Dermis microvascular lymphatic vessel endothelial cell (primary cell): ENCODE results near the gene PRICKLE4. TPM values are rescaled to one million over a fixed set of nuclear protein-coding genes. Genes with fewer than 3 reads are reported as not detected.
"Not testable (repeated sequence)": the region's sequence is repeated elsewhere in the genome, so short reads cannot be mapped to it uniquely, and the experiment has no call there.

ENCODE experiments used
- DNase-seq, 2 donors: peaks; one replicate each; pipeline versions ENCODE4 v3.0.0 to v3.0.0-alpha.2; 2010; ENCODE audit warnings: low read depth in 2 of 2
- total RNA-seq: library from RNA; depleted of rRNA; stranded (reverse); fragments of >200 nt; gene quantifications from 2 replicates; pipeline ENCODE4 v1.2.1, GENCODE V29; 2014

The PRICKLE4 gene
- total RNA-seq, 1 donor from 2014 or later = 6.4 TPM

GRCh38 chr6:41744236-41744787 is 36.3 kb upstream of the PRICKLE4 start:
- no peak for DNase-seq

- DNase-seq = no peak
Observed at GRCh38 chr6:41746107-41746506, 34.5 kb upstream of the PRICKLE4 start.

DNA sequence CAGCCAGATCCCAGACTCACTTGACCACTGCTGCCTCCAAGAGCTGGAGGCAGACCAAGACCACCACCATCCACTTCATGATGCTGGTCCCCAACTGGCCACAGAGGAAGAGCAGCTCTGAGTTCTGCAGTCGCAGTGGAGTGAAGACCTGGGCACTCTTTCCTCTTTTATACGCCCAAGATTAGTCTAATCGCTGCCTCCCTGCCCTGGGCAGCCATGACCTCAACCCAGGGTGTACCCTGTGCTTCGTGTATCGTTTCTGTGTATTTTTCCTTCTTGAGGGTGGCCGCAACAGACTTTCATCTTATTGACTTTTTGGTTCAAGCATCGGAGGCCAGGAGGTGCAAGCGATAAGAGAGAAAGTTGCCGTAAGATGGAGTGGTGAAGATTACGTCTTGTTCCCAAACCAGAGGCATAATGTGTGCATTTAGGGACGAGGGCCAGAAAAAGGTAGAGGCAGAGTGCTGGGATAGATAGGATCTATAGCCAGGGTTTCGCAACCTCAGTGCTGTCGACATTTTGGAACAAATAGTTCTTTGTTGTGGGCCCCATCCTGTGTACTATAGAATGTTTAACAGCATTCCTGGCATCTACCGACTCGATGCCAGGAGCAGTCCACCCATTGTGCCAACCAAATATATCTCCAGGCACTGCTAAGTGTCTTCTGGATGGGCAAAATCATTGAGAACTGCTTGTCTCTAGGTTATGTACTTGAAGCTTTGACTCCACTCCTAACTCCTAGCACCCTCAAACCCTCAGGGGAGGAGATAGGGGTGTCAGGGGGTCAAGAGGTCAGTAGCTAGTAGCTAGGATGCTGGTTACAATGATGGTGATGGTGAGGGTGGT is 33.1 kb upstream of the PRICKLE4 start, which contains the start of gene PGC:
TSS of gene PGC (minus strand) at position 142 of the 846 bp plus-strand sequence. CDS start at position 79, 63 bp downstream.
- no peak for DNase-seq

DNA sequence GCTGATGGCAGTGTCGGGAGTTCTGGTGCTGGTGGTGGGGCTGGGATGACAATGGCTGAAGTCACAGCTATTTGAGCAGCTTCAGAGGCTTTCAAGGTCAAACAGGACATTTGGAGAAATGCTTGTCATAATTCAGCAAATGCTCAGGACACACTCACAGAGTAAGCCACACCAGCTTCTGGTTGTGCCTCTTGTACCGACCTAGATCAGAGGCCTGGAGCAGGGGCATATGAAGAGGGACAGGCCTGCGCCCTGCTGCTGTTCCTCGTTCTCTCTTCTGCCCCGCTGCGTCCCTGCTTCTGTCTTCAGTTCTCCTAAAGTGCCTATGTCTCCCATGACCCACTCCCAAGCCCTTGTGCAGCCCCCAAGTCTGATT is 32.5 kb upstream of the PRICKLE4 start:
- no peak for DNase-seq

DNA sequence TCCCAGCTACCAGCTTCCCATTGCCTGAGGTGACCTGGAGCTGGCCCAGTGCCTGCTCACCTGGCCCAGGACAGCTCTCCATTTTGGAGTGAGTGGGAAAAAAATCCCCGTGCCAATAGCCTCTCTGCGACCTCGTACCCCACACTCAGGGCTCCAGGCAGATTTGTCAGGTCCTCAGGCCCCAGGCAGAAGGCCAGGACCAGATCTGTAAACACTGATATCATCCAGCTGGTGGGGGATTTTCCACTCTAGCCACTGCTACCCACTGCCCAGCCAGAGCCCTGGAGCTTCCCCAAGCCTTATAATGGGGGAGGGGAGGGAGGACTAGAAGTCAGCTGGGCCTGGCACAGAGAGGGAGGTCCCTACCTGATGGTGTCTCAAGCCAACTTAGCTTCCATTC is 32.0 kb upstream of the PRICKLE4 start:
- DNase-seq = no peak

GRCh38 chr6:41750374-41750773 is 30.2 kb upstream of the PRICKLE4 start:
- DNase-seq = no peak

DNA sequence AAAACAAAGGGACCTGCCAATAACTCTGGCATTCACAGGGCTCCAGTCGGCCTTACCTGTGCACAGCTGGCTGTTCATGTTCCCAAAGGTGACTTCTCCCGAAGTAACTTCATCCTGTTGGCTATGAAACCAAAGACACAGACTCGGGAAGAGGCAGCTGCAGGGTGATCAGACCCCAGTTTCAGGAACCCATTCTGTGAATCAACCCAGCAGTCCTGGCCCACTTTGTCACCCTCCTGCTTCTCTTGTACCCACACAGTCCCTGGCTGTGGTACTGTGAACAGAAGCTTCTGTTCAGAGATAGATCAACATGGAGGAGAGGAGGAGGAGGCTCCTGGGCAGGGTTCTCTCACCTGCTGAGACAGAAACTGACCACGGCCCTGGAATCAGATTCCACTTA is 24.7 kb upstream of the PRICKLE4 start:
- no peak for DNase-seq

GRCh38 chr6:41756354-41756753 is 24.2 kb upstream of the PRICKLE4 start:
- no peak for DNase-seq

GRCh38 chr6:41757271-41757670 is 23.3 kb upstream of the PRICKLE4 start:
- DNase-seq = no peak

DNA sequence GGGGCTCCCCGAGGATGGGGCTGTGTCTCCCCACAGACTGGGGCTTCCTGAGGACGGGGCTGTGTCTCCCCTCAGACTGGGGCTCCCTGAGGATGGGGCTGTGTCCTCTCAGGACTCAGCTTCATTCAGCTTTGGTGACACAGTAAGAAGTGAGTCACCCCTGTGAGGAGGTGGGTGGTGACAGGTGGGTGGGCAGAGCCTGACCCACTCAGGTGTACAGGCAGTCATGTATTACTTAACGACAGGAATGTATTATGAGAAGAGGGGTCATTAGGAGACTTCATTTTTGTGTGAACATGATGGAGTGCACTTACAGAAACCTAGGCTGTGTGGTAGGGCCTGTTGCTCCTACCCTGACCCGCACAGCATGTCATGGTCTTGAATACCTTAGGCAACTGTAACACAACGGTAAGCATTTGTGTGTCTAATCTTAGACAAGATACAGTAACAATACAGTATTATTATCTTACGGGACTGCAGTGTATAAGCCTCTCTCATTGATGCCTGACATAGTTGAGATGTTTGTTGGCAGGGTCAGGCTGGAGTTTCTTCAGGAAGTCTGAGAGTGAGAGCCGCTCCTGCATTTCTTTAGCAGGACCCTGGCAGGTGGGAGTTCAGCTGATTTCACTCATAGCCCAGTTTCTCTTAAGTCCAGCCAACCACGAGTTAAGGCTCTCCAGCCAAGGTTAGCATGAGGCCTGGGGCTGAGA is 22.5 kb upstream of the PRICKLE4 start:
- no peak for DNase-seq

DNA sequence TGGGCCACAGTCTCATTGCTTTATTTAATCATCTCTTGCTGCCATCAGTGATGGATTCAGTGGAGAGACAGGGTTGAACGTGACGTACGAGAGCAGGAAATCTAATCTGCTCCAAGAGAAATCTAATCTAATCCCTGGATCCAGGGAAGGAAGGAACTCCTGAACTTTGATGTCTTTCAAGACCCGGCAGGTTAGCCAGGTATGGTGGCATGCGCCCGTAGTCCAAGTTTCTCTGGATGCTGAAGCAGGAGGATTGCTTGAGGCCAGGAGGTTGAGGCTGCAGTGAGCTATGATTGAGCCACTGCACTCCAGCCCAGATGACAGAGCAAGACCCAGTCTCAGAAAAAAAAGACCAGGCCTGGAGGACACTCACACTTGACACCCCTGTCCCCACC is 21.9 kb upstream of the PRICKLE4 start:
- no peak for DNase-seq

DNA sequence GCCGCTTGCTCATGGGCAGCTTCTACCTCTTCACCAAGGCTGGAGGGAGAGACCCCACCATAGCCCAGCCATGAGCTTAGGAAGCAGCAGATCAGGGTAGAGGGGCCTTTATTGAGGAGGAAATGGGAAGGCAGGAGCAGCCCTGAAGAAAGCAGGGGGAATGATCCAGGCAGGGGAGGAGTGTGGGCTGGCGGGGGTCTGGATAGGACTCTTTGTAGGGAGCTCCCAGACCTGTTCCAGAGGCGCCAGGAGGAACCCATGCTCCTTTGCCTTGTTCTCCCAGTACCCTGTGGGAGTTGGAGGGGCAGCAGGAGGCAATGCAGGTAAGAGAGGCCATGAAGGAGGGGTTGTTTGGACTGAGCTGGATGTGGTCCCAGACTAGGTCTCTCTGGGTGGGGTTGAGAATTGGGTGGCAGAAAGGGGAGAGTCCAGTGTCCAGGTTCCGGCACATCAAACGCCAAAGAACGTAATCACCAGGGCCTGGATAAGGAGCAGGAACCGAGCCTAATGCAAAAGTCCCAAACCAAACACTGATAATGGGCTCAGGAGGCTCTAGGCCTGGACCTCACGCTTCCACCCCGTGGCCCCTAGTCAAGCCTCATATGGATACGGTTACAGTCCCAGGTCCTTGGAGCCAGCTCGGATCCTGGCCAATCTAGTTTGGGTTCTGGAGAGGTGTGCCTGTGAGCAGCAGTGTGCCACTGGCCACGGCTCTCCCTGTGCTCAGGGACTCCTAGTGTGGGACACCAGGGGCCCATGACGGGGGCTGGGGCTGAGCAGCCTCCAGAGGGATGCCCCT is 21.3 kb upstream of the PRICKLE4 start:
- no peak for DNase-seq

DNA sequence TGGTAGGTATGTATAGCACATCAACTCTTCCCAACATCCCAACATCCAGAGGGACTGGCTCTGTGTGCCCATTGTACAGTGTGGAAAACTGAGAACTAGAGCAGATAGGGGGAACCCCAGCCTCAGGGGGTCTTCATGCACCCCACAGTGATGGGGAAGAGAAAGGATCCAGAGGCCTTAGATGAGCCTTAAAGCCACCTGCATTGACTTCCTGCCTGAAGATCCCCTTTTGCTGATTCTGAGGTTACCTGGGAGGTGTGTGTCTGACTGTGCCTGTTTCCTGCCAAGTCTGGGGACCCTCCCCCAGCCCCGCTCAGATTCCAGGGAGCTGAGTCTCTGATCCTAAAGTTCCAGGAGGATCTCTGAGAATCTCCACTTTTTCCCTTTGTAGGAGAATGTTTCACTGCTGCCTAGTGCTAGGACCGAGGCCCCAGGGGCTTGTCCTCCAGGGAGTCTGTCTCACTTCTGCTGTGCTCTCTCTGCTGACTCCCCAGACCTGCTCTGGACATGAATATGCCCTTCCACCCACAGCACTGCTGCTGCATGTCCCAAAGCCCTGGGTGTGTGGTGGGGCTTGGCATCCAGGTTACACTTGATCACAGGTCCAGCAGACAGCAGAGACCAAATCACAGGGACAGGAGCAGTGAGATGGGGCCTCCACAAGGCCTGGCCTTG is 20.5 kb upstream of the PRICKLE4 start:
- DNase-seq = no peak

DNA sequence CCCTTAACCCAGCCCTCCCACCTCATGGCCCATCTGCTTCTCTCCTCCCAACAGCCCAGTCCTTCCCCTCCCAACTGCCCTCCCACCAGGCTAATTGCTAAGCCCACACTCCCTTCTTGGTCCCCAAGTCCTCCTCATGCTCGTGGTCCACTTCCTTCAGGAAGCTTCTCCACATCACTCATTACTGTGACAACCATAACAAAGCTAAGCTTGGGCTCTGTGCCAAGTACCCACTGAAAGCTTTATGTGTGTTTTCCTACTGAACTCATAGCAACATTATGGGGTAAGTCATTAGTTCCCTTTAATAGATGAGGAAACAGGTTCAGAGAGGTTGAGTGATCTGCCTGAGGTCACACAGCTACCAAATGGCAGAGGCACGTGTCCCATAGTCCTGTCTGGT is 17.1 kb upstream of the PRICKLE4 start:
- DNase-seq = peak; percentile 87 to 90

DNA sequence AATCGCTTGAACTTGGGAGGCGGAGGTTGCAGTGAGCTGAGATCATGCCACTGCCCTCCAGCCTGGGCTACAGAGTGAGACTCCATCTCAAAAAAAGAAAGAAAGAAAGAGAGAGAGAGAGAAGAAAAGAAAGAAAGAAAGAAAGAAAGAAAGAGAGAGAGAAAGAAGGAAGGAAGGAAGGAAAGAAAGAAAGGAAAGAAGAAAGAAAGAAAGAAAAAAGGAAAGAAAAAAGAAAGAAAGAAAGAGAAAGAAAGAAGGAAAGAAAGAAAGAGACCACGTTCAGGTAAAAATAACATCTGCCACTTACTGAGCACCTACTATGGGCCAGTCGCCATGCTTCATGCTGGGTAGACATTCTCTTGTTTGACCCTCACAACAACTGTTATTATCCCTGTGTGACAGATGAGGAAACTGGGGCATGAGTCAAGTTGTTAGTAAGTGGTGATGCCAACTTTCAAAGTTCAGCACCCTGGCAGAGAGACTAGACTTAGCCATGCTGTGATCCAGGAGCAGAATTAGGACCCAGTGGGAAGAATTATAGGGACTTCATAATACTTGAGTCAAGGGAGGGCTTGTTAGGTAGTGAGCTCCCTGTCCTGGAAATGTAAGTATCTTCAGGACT is 14.4 kb upstream of the PRICKLE4 start:
- not testable (repeated sequence) for DNase-seq

DNA sequence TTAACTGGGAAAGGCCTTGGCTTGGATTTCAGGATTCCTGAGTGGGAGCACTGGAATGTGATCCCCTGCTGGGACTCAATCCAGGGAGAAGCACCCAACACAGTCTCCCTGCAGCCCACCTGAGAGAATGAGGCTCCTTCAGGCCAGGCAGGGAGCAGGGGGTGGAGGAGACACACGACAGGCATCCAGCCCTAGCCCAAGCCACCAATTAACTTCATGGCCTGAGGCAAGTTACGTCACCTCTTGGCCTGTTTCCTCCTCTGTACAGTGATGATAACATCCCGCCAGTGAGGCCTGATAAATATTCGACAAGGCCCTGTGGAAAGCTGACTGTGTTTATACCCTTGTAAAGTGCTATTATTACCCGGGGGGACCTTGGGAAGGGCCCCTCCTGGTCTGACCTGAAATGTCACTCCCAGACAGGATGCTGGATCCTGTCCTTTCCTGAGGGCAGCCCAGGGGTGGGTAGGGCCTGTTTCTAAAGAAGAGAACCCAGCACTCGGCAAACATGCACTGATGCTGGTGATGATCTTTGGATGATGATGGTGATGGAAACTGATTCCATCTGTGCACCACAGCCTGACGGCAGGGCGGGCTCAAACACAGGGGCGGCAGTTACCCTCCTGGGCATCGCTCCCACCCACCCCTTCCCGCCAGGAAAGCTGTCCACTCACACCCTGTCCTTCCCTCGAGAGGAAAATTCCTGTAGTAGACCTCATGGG is 13.3 kb upstream of the PRICKLE4 start:
- DNase-seq = peak; percentile 66 to 77

DNA sequence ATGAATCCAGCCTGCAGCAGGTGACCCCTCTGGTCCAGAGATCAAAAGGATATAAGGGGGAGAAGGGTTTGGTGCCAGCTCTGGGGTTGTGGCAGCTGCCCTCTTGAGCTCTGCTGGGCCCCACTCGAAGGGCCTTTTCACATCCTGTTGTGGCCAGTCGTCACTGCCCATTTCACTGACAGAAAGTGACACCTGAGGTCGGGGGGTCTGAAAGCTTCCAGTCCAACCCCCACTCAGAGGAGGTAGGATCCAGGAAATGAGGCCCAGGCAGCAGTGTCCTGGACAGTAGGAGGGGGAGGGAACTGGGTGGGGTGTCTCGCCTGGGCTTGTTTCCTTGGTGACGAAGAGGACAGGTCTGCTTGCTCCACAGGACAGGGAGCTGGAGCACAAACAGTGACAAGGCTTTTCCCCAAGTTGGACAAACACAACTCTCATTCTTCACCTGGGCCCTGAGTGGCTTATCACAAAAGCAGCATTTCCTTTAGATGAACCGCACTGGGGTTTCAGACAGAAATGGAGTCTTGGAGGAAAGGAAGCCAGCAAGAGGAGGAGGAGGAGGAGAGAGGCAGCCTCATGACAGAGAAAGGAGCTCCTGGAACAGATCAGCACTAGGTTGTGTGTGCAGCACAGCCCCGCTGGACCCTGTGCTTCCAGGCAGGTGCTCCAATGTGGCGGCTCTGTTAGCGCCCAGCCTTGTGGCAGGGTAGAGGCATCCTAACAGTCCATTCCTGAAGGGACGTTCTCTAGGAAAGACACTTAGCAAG is 11.9 kb upstream of the PRICKLE4 start:
- DNase-seq = no peak

- DNase-seq = no peak
Observed at GRCh38 chr6:41769376-41769775, 11.2 kb upstream of the PRICKLE4 start.

DNA sequence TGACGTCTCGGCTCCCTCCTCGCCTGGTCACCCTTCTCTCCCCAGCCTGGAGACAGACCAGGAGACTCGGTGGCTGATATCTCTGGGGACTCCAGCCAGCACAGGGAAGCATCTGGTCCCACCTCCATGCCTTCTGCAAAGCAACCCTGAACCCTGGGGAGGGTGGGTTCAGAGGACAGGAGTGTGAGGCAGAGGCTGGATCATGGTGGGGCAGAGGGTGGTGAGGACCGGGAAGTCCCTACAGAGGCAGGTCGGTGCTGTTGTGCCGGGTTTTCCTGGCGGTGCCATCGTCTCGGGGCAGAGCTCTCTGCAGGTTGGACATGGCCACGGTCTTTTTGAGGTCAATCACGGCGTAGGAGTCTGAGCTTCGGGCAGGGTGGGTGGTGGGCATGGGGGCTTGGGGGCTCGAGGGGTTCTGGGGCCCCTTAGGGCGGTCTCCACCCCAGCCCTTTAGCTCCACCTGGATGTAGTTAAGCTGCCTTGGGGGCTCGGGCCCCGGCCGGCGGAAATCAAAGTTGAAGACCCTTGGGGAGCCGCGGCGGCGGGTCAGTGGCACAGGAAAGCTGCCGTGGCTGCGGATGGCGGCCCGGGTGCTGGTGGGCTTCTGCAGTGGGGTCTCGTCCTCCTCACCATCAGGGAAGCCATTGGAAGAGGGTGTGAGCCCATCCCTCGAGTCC is 10.1 kb upstream of the PRICKLE4 start:
- no peak for DNase-seq
